Measurements from ENCODE around the gene MAPK8.

Gene MAPK8

GRCh38 chr10:48450741-48451466 is 144.4 kb downstream of the MAPK8 start:
- FAIRE-seq, result no peak

- no peak for FAIRE-seq
Observed at GRCh38 chr10:48451969-48452878, 145.7 kb downstream of the MAPK8 start.

- FAIRE-seq, result no peak
Observed at GRCh38 chr10:48452879-48453412, 146.5 kb downstream of the MAPK8 start.

GRCh38 chr10:48453451-48454301 is 147.2 kb downstream of the MAPK8 start:
- no peak for FAIRE-seq

GRCh38 chr10:48454302-48455054 is 148.0 kb downstream of the MAPK8 start:
- FAIRE-seq, result no peak

GRCh38 chr10:48455055-48455391 is 148.5 kb downstream of the MAPK8 start:
- FAIRE-seq, result no peak

- FAIRE-seq, result no peak
Observed at GRCh38 chr10:48455392-48456151, 149.1 kb downstream of the MAPK8 start.

- no peak for FAIRE-seq
Observed at GRCh38 chr10:48456361-48456804, 149.9 kb downstream of the MAPK8 start.

- no peak for FAIRE-seq
Observed at GRCh38 chr10:48456808-48457761, 150.6 kb downstream of the MAPK8 start.

- no peak for FAIRE-seq
Observed at GRCh38 chr10:48457949-48458661, 151.6 kb downstream of the MAPK8 start.

- no peak for FAIRE-seq
Observed at GRCh38 chr10:48458662-48459048, 152.2 kb downstream of the MAPK8 start.

- no peak for FAIRE-seq
Observed at GRCh38 chr10:48459270-48460150, 153.0 kb downstream of the MAPK8 start.

GRCh38 chr10:48460182-48460581 is 153.7 kb downstream of the MAPK8 start:
- no peak for FAIRE-seq

- no peak for FAIRE-seq
Observed at GRCh38 chr10:48461623-48462481, 155.4 kb downstream of the MAPK8 start.

GRCh38 chr10:48462482-48463020 is 156.1 kb downstream of the MAPK8 start:
- FAIRE-seq, result no peak

- FAIRE-seq, result no peak
Observed at GRCh38 chr10:48463318-48464003, 157.0 kb downstream of the MAPK8 start.
